ENCODE measurements around the gene L2HGDH.

Gene L2HGDH

DNA sequence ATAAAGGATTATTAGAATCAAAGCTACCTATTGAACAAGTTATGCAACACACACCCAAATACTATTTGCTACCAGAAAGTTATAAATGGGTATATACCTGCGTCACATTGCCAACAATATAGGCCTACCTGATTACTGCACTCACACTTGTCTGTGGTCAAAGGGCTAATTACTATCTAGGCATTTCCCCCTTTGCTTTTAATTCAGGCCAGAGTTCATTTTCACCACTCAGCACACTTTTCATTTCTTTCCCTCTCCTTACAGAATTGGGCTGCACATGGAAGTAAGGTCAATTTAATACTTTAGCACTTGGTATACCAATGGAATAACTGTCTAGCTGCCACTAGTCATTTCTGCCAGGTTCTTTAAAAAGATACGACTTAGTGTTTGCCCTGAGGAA, 82.3 kb downstream of the L2HGDH start:
- DNase-seq (ENCODE audit: low read depth, low spot score): no peak

- no peak for DNase-seq (ENCODE audit: low read depth, low spot score)
These were observed 83.7 kb downstream of the L2HGDH start for GRCh38 chr14:50228313-50228712.

DNA sequence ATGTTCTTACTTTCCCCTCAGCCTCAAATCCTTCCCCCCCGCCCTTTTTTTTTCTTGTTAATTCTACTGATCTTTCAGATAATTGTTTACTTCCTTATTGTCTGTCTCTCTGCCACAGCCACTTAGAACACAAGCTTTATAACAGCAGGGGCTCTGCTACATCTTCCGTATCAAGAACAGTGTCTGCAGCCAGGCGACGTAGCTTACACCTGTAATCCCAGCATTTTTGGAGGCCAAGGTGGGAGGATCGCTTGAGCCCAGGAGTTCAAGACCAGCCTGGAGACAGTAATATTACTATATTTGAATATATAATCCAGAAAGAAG, 86.1 kb downstream of the L2HGDH start:
- DNase-seq (ENCODE audit: low read depth, low spot score): no peak

GRCh38 chr14:50225067-50225973, 86.7 kb downstream of the L2HGDH start:
- no peak for DNase-seq (ENCODE audit: low read depth, low spot score)

DNA sequence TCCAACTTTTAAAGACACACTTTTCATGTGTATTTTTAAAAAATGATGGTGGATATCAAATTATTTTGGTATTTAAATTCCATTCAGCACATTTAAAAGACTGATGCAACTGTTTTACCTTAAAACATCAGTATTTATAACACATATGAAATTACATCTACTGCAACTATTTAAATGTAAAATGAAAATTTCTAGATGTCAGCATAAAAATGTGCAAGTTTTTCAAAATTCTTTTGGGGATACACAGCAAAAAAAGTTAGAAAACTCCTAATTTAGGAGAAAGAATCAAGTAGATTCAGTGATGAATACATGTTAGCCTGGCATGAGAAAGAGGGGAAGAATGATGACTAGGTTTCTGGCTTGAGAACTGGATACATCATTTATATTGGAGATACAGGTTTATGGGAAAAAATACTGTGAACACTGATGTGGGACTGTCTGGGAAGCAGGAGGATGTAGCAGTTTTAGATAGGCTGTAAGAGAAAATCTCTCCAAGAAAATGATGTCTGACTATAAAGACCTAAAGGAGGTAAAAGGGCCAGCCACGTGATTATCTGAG, 89.9 kb downstream of the L2HGDH start:
- no peak for DNase-seq (ENCODE audit: low read depth, low spot score)

- DNase-seq (ENCODE audit: low read depth, low spot score): no peak
These were observed 93.5 kb downstream of the L2HGDH start for GRCh38 chr14:50218501-50218900.

GRCh38 chr14:50215416-50215815, 96.6 kb downstream of the L2HGDH start:
- DNase-seq (ENCODE audit: low read depth, low spot score): no peak

DNA sequence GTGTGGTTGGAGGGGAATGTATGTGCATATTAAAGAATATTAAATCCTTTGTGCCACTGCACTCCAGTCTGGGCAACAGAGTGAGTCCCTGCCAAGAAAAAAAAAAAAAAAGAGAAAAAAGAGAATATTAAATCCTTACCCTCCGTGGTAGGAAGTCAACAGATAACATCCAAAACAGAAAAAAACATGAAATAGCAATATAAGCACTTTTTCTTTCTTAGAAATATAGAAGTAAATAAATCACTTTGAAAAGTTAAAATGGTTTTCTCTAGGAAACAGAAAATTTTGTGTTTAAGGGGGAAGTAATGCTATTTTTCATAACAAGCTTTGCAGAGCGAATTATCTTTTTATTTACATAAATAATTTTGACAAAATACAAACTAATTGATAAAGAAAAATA, 98.2 kb downstream of the L2HGDH start:
- no peak for DNase-seq (ENCODE audit: low read depth, low spot score)

DNA sequence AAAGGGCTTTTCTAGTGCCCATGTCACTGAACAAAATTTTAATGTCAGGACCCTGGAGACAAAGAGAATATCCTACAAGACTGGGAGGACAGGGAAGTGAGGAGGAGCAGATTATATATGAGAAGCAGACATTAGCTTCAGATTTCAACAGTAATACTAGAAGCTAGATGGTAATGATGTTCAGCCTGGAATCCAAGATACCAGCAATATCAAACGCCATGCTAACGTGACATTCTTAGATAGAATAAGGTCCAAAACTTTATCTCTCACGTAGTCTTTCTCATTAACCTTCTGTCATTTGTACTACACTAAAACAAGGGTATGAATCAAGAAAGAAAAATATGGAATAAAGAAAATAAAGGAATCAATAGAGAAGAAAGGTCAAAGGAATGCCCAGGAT, 99.3 kb downstream of the L2HGDH start:
- no peak for DNase-seq (ENCODE audit: low read depth, low spot score)

- DNase-seq (ENCODE audit: low read depth, low spot score): no peak
These were observed 102.0 kb downstream of the L2HGDH start for GRCh38 chr14:50210074-50210473.

GRCh38 chr14:50198499-50198898, 113.5 kb downstream of the L2HGDH start:
- no peak for DNase-seq (ENCODE audit: low read depth, low spot score)

DNA sequence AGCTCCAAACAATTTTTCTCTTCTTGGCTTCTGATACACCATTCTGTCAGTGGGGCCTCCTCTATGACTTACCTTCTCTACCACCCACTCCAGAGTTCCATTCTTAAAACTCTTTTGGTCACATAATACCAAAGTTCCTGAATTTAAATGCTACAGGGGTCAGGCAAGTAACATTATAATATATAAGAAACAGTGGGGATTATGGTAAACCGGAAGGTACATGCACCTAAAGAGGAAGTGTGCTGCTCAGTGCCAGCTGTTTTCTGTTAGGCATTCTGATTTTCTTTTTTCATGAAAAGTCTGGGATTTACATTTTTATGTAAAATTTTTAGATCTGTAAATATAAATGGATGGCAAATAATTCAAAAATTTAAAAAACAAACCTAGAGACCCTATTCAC, 120.5 kb downstream of the L2HGDH start:
- DNase-seq (ENCODE audit: low read depth, low spot score): no peak

Measured in iPS DF 19.7 (cell line).